Nephron (organoid): ENCODE results near the gene OR5M11.

Source experiments
- H3K27ac Mint-ChIP-seq, 3 experiments: 2 replicates each; pipeline ENCODE4 v1.8.0; 2020; ENCODE audit warnings: mixed read lengths in 3 of 3, mild to moderate bottlenecking in 2 of 3, moderate library complexity in 1 of 3
- H3K27me3 Mint-ChIP-seq: 2 replicates; pipeline ENCODE4 v1.8.0; 2021; ENCODE audit warnings: low read depth, mild to moderate bottlenecking, moderate library complexity, mixed read lengths
- H3K36me3 Mint-ChIP-seq: 2 replicates; pipeline ENCODE4 v1.8.0; 2020; ENCODE audit warnings: low read depth, mixed read lengths
- H3K4me1 Mint-ChIP-seq: 2 replicates; pipeline ENCODE4 v1.8.0; 2020; ENCODE audit warnings: mixed read lengths
- H3K4me3 Mint-ChIP-seq, 3 experiments: 2 replicates each; pipeline ENCODE4 v1.8.0; 2020; ENCODE audit warnings: mild to moderate bottlenecking in 3 of 3, mixed read lengths in 3 of 3, moderate library complexity in 2 of 3
- H3K9me3 Mint-ChIP-seq: 2 replicates; pipeline ENCODE4 v1.8.0; 2020; ENCODE audit warnings: mixed read lengths
- TF ChIP-seq, protein P1 (sequence below), 3 experiments: fragments of 200-600 bp; sonication (generic); IDR thresholded peaks; one replicate each; pipeline ENCODE4 v1.5.0; 2021; ENCODE audit warnings: antibody characterized with exemption in 3 of 3; ENCODE audit not compliant: unreplicated experiment in 3 of 3

The OR5M11 gene

DNA sequence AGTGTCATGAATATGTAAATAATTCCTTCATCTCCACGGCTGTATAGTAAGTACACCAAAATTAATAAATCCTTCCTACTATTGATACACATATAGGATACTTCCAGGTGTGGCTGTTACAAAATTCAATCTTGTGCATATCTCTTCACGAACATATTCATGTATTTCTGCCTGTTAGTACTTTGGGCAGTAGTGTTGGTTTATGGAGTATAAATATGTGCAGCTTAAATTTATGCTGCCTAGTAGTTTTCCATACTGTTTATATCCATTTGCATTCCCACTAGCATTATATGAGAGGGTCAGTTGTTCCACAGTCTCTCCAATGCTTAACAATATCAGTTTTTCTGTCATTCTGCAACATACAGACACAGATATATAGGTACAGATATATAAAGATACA is 47.9 kb downstream of the OR5M11 start:
- H3K4me1 Mint-ChIP-seq, result no peaks in the 10 kb centered on the region
- no peaks in the 10 kb centered on the region for H3K36me3 Mint-ChIP-seq
- H3K9me3 Mint-ChIP-seq, result peaks cover 3% of the 10 kb centered on the region
- TF ChIP-seq, protein P1, sequence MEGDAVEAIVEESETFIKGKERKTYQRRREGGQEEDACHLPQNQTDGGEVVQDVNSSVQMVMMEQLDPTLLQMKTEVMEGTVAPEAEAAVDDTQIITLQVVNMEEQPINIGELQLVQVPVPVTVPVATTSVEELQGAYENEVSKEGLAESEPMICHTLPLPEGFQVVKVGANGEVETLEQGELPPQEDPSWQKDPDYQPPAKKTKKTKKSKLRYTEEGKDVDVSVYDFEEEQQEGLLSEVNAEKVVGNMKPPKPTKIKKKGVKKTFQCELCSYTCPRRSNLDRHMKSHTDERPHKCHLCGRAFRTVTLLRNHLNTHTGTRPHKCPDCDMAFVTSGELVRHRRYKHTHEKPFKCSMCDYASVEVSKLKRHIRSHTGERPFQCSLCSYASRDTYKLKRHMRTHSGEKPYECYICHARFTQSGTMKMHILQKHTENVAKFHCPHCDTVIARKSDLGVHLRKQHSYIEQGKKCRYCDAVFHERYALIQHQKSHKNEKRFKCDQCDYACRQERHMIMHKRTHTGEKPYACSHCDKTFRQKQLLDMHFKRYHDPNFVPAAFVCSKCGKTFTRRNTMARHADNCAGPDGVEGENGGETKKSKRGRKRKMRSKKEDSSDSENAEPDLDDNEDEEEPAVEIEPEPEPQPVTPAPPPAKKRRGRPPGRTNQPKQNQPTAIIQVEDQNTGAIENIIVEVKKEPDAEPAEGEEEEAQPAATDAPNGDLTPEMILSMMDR (IDR thresholded peaks at IDR 0.05; ENCODE audit: unreplicated experiment in 3 of 3), result no peak
- H3K4me3 Mint-ChIP-seq, result no peak overlapping the region
- no peak overlapping the region for H3K27ac Mint-ChIP-seq
- no peaks in the 10 kb centered on the region for H3K27me3 Mint-ChIP-seq
